ENCODE measurements around the gene F2.

Gene F2

GRCh38 chr11:46693597-46694012 is 25.4 kb upstream of the F2 start:
- H3K27ac ChIP-seq (ENCODE audit: low read depth, low read length) = no peak overlapping the region
- peaks cover under 1% of the 10 kb centered on the region; the same call in 1 of the 2 replicates for H3K4me1 ChIP-seq (ENCODE audit: control insufficient read depth, low read length)

DNA sequence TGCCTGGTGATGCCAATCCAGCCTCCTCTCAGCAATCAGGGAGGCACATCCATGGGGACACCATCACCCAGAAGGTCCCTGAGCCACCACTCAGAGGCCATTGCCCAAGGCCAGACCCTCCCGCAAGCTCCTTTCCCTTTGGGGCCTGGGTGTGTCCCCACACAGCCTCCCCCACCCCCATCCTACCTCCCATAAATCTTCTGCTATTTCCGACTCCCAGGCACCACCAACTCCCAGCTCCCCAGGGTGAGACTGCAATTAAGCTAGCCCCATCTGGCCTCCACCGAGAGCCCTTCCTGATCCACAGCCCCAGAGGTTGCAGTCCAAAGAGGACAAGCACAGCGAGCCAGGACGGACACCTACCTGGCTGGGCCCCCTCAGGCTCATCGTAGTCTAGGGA is 24.9 kb upstream of the F2 start:
- H3K79me2 ChIP-seq (ENCODE audit: control insufficient read depth, low read length) = peaks cover 13% of the 10 kb centered on the region
- no peaks in the 10 kb centered on the region for H3K9me2 ChIP-seq (replicated peaks; ENCODE audit: control insufficient read depth, low read length)
- no peaks in the 10 kb centered on the region for H3K9me3 ChIP-seq (ENCODE audit: control insufficient read depth, insufficient read depth, low read length)
- H3F3A ChIP-seq (ENCODE audit: control insufficient read depth, insufficient read depth) = no peaks in the 10 kb centered on the region
- no peak overlapping the region for H3K4me2 ChIP-seq (ENCODE audit: low read length)
- no peaks in the 10 kb centered on the region for H3K27me3 ChIP-seq (ENCODE audit: control insufficient read depth, low read length)
- H3K4me1 ChIP-seq (ENCODE audit: control insufficient read depth, low read length) = peaks cover 5% of the 10 kb centered on the region
- H3K36me3 ChIP-seq (ENCODE audit: control insufficient read depth, low read length) = peaks cover 23% of the 10 kb centered on the region
- no peak overlapping the region for H3K27ac ChIP-seq (ENCODE audit: low read depth, low read length)
- H3K4me3 ChIP-seq (ENCODE audit: low read length) = no peak overlapping the region
- no peaks in the 10 kb centered on the region; the same call in 1 of the 2 replicates for H4K20me1 ChIP-seq (ENCODE audit: control insufficient read depth, insufficient read depth, low read depth, low read length)
- TF ChIP-seq EZH2phosphoT487 (IDR thresholded peaks at IDR 0.05; ENCODE audit: borderline replicate concordance, low read length) = no peak
- TF ChIP-seq, protein P1, sequence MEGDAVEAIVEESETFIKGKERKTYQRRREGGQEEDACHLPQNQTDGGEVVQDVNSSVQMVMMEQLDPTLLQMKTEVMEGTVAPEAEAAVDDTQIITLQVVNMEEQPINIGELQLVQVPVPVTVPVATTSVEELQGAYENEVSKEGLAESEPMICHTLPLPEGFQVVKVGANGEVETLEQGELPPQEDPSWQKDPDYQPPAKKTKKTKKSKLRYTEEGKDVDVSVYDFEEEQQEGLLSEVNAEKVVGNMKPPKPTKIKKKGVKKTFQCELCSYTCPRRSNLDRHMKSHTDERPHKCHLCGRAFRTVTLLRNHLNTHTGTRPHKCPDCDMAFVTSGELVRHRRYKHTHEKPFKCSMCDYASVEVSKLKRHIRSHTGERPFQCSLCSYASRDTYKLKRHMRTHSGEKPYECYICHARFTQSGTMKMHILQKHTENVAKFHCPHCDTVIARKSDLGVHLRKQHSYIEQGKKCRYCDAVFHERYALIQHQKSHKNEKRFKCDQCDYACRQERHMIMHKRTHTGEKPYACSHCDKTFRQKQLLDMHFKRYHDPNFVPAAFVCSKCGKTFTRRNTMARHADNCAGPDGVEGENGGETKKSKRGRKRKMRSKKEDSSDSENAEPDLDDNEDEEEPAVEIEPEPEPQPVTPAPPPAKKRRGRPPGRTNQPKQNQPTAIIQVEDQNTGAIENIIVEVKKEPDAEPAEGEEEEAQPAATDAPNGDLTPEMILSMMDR (IDR thresholded peaks at IDR 0.05; ENCODE audit: low read depth, low read length, poor library complexity, severe bottlenecking) = no peak

More at GRCh38 chr11:46693597-46694012, 25.4 kb upstream of the F2 start:
- Histone ChIP-seq H3K27me3 (ENCODE audit: control insufficient read depth, low read length) (no peaks in the 10 kb centered on the region), H3K4me2 (ENCODE audit: low read length) (no peak overlapping the region), H3K9me2 (replicated peaks; ENCODE audit: control insufficient read depth, low read length) (no peaks in the 10 kb centered on the region), H4K20me1 (ENCODE audit: control insufficient read depth, insufficient read depth, low read depth, low read length) (no peaks in the 10 kb centered on the region), H3K9me3 (ENCODE audit: control insufficient read depth, insufficient read depth, low read length) (no peaks in the 10 kb centered on the region), H3K4me3 (ENCODE audit: low read length) (no peak overlapping the region), H3K79me2 (ENCODE audit: control insufficient read depth, low read length) (peaks cover 8% of the 10 kb centered on the region), H3K36me3 (ENCODE audit: control insufficient read depth, low read length) (peaks cover 23% of the 10 kb centered on the region), H3F3A (ENCODE audit: control insufficient read depth, insufficient read depth) (no peaks in the 10 kb centered on the region)
- TF ChIP-seq, protein P1 (IDR thresholded peaks at IDR 0.05; ENCODE audit: low read depth, low read length, poor library complexity, severe bottlenecking) = no peak
- TF ChIP-seq EZH2phosphoT487 (IDR thresholded peaks at IDR 0.05; ENCODE audit: borderline replicate concordance, low read length) = no peak

DNA sequence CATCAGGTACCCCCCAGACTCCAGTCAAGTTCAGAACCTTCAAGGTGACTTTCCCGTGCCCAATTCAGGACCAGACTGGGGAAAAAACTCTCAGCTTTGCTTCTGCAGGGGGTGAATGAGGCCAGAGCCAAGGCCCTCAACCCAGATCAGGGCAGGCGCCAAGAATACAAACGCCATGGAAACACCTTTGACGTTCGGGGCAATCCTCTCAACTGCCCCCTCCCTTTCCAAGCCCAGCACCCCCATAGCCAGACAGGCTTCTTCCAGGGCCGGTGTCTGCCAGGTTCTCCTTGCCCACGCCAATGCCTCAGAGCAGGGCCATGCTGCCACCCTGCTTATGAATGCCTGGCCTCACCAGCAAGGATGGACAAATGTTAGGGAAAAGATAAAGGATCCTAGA is 24.4 kb upstream of the F2 start:
- Histone ChIP-seq H3K36me3 (ENCODE audit: control insufficient read depth, low read length) (peaks cover 23% of the 10 kb centered on the region), H4K20me1 (ENCODE audit: control insufficient read depth, insufficient read depth, low read depth, low read length) (no peaks in the 10 kb centered on the region; the same call in 1 of the 2 replicates), H3K4me2 (ENCODE audit: low read length) (no peak overlapping the region), H3K27ac (ENCODE audit: low read depth, low read length) (no peak overlapping the region), H3K9me3 (ENCODE audit: control insufficient read depth, insufficient read depth, low read length) (no peaks in the 10 kb centered on the region), H3K79me2 (ENCODE audit: control insufficient read depth, low read length) (peaks cover 18% of the 10 kb centered on the region), H3K4me3 (ENCODE audit: low read length) (no peak overlapping the region), H3K4me1 (ENCODE audit: control insufficient read depth, low read length) (peaks cover 10% of the 10 kb centered on the region), H3K9me2 (replicated peaks; ENCODE audit: control insufficient read depth, low read length) (no peaks in the 10 kb centered on the region), H3K27me3 (ENCODE audit: control insufficient read depth, low read length) (no peaks in the 10 kb centered on the region), H3F3A (ENCODE audit: control insufficient read depth, insufficient read depth) (no peaks in the 10 kb centered on the region)
- TF ChIP-seq, protein P1 (IDR thresholded peaks at IDR 0.05; ENCODE audit: low read depth, low read length, poor library complexity, severe bottlenecking) = no peak
- TF ChIP-seq EZH2phosphoT487 (IDR thresholded peaks at IDR 0.05; ENCODE audit: borderline replicate concordance, low read length) = no peak
